HEK293 (cell line): ENCODE data around the gene AARSD1.
A peak's percentile ranks its signal among the peaks of the same experiment; 100 is the strongest.

Experiments used
- CTCF ChIA-PET: fragments of 350-600 bp; formaldehyde crosslinking; extraction: SDS; loops from one replicate; lab custom pipeline; 2021; ENCODE audit warnings: antibody characterized with exemption; lab: Yijun Ruan, JAX
- POLR2A ChIA-PET: fragments of 300-600 bp; formaldehyde crosslinking; extraction: SDS; loops from one replicate; lab custom pipeline; 2020; ENCODE audit warnings: antibody characterized with exemption, inconsistent platforms; lab: Yijun Ruan, JAX
- H3K27ac ChIP-seq: fragments of 200-500 bp; sonication (Bioruptor generic); 2 replicates; pipeline ENCODE4 v1.5.1; 2014; ENCODE audit warnings: low read depth, low read length, control low read depth, inconsistent platforms; ENCODE audit errors: extremely low read depth
- H3K36me3 ChIP-seq, 2 experiments: fragments of 200-500 bp in 1 of 2; sonication (Bioruptor generic) in 1 of 2; 1 replicate in 1 of 2; 2 replicates in 1 of 2; pipeline ENCODE4 v1.5.1; 2014 to 2017; ENCODE audit warnings: inconsistent platforms in 2 of 2, low read length in 2 of 2; ENCODE audit not compliant: control insufficient read depth in 2 of 2, insufficient read depth in 1 of 2
- H3K4me1 ChIP-seq: fragments of 200-500 bp; sonication (Bioruptor generic); 2 replicates; pipeline ENCODE4 v1.5.1; 2014; ENCODE audit warnings: mild to moderate bottlenecking, low read length, inconsistent platforms; ENCODE audit not compliant: control insufficient read depth, insufficient read depth
- H3K4me3 ChIP-seq: 2 replicates; pipeline ENCODE4 v1.5.1; 2011; ENCODE audit warnings: low read depth, mild to moderate bottlenecking, control low read depth, low read length, moderate library complexity
- H3K9me3 ChIP-seq: fragments of 200-500 bp; sonication (Bioruptor generic); 2 replicates; pipeline ENCODE4 v1.5.1; 2014; ENCODE audit warnings: low read depth, low read length, inconsistent platforms; ENCODE audit not compliant: control insufficient read depth, insufficient read depth
- EGR2 ChIP-seq: fragments of 450-650 bp; formaldehyde crosslinking; IDR thresholded peaks from 2 replicates; pipeline ENCODE4 v1.5.1; 2016; ENCODE audit warnings: low read depth, missing biosample characterization, missing genetic modification characterization
- HOXA7 ChIP-seq: sonication (generic); formaldehyde crosslinking; IDR thresholded peaks from 2 replicates; pipeline ENCODE4 v1.8.1; 2022; ENCODE audit warnings: missing genetic modification reagents, borderline replicate concordance
- KLF7 ChIP-seq: fragments of 450-650 bp; formaldehyde crosslinking; IDR thresholded peaks from 2 replicates; pipeline ENCODE4 v1.5.1; 2016; ENCODE audit warnings: missing biosample characterization, missing genetic modification characterization, borderline replicate concordance
- MEIS1 ChIP-seq: sonication (generic); formaldehyde crosslinking; IDR thresholded peaks from 2 replicates; pipeline ENCODE4 v1.8.1; 2022; ENCODE audit warnings: missing genetic modification reagents, mild to moderate bottlenecking, borderline replicate concordance
- YY2 ChIP-seq: fragments of 450-650 bp; formaldehyde crosslinking; IDR thresholded peaks from 2 replicates; pipeline ENCODE4 v1.5.1; 2016; ENCODE audit warnings: missing biosample characterization, missing genetic modification characterization
- ZBTB21 ChIP-seq: fragments of 450-650 bp; formaldehyde crosslinking; IDR thresholded peaks from 2 replicates; pipeline ENCODE4 v1.5.1; 2017; ENCODE audit warnings: missing biosample characterization, missing genetic modification characterization
- ZFHX2 ChIP-seq: fragments of 450-650 bp; formaldehyde crosslinking; conservative IDR thresholded peaks from 2 replicates; pipeline ENCODE4 v1.5.1; 2016; ENCODE audit warnings: missing biosample characterization, missing genetic modification characterization
- ZNF133 ChIP-seq: fragments of 450-650 bp; formaldehyde crosslinking; IDR thresholded peaks from 2 replicates; pipeline ENCODE4 v1.5.1; 2016; ENCODE audit warnings: missing biosample characterization, missing genetic modification characterization
- ZNF155 ChIP-seq: fragments of 450-650 bp; formaldehyde crosslinking; IDR thresholded peaks from 2 replicates; pipeline ENCODE4 v1.5.1; 2016; ENCODE audit warnings: missing biosample characterization, missing genetic modification characterization
- ZNF221 ChIP-seq: fragments of 450-650 bp; formaldehyde crosslinking; IDR thresholded peaks from 2 replicates; pipeline ENCODE4 v1.5.1; 2017; ENCODE audit warnings: missing biosample characterization, missing genetic modification characterization, borderline replicate concordance
- ZNF324 ChIP-seq: fragments of 450-650 bp; formaldehyde crosslinking; IDR thresholded peaks from 2 replicates; pipeline ENCODE4 v1.5.1; 2016; ENCODE audit warnings: missing biosample characterization, missing genetic modification characterization
- ZNF335 ChIP-seq: fragments of 450-650 bp; formaldehyde crosslinking; conservative IDR thresholded peaks from 2 replicates; pipeline ENCODE4 v1.5.1; 2016; ENCODE audit warnings: missing biosample characterization, missing genetic modification characterization
- ZNF558 ChIP-seq: fragments of 450-650 bp; formaldehyde crosslinking; IDR thresholded peaks from 2 replicates; pipeline ENCODE4 v1.5.1; 2016; ENCODE audit warnings: missing biosample characterization, missing genetic modification characterization
- ZNF654 ChIP-seq: fragments of 450-650 bp; formaldehyde crosslinking; IDR thresholded peaks from 2 replicates; pipeline ENCODE4 v1.5.1; 2016; ENCODE audit warnings: low read depth, missing biosample characterization, missing genetic modification characterization
- TF ChIP-seq, protein P1 (sequence below): fragments of 450-650 bp; formaldehyde crosslinking; IDR thresholded peaks from 2 replicates; pipeline ENCODE4; 2016; ENCODE audit warnings: missing biosample characterization, missing genetic modification characterization
- TF ChIP-seq, protein P2 (sequence below): fragments of 450-650 bp; formaldehyde crosslinking; IDR thresholded peaks from 2 replicates; pipeline ENCODE4 v1.5.1; 2016; ENCODE audit warnings: missing biosample characterization, missing genetic modification characterization, low read depth
- TF ChIP-seq, protein P3 (sequence below): fragments of 450-650 bp; formaldehyde crosslinking; IDR thresholded peaks from 2 replicates; pipeline ENCODE4 v1.5.1; 2016; ENCODE audit warnings: missing biosample characterization, missing genetic modification characterization
- TF ChIP-seq, protein P4 (sequence below): fragments of 450-650 bp; IDR thresholded peaks from 2 replicates; pipeline ENCODE4 v1.5.1; 2018; ENCODE audit warnings: missing biosample characterization, mild to moderate bottlenecking, missing genetic modification characterization
- TF ChIP-seq, protein P5 (sequence below): fragments of 450-650 bp; formaldehyde crosslinking; IDR thresholded peaks from 2 replicates; pipeline ENCODE4 v1.5.1; 2016; ENCODE audit warnings: missing biosample characterization, missing genetic modification characterization
- TF ChIP-seq, protein P6 (sequence below): fragments of 450-650 bp; formaldehyde crosslinking; IDR thresholded peaks from 2 replicates; pipeline ENCODE4 v1.5.1; 2017; ENCODE audit warnings: missing biosample characterization, missing genetic modification characterization
- TF ChIP-seq, protein P7 (sequence below): fragments of 450-650 bp; formaldehyde crosslinking; IDR thresholded peaks from 2 replicates; pipeline ENCODE4 v1.5.1; 2016; ENCODE audit warnings: missing biosample characterization, missing genetic modification characterization

Gene AARSD1

DNA sequence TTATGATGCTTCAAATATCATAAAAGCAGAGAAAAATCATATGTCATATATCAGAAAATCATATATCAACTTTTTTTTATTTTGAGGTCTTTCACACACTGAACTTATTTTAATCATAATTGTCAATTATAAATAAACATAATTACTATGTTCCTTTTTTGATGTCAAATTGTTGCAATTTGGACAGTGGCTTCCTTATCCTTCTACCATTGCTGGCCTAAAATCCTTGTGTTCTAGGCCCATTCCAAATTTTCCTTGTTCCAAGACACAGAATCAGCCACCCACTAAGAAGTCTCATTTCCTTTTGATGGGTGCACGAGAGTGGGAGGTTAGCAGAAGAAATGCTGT lies 34.8 kb downstream of the AARSD1 start (continued):
- TF ChIP-seq ZNF221 (tag by site-specific recombination) (no peak), MEIS1 (CRISPR knock-in tag) (no peak), ZFHX2 (no peak), KLF7 (tag by site-specific recombination) (no peak), ZNF324 (tag by site-specific recombination) (no peak)
- TF ChIP-seq, protein P1, sequence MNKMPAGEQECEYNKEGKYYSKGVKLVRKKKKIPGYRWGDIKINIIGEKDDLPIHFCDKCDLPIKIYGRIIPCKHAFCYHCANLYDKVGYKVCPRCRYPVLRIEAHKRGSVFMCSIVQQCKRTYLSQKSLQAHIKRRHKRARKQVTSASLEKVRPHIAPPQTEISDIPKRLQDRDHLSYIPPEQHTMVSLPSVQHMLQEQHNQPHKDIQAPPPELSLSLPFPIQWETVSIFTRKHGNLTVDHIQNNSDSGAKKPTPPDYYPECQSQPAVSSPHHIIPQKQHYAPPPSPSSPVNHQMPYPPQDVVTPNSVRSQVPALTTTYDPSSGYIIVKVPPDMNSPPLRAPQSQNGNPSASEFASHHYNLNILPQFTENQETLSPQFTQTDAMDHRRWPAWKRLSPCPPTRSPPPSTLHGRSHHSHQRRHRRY (tag by site-specific recombination) = no peak

DNA sequence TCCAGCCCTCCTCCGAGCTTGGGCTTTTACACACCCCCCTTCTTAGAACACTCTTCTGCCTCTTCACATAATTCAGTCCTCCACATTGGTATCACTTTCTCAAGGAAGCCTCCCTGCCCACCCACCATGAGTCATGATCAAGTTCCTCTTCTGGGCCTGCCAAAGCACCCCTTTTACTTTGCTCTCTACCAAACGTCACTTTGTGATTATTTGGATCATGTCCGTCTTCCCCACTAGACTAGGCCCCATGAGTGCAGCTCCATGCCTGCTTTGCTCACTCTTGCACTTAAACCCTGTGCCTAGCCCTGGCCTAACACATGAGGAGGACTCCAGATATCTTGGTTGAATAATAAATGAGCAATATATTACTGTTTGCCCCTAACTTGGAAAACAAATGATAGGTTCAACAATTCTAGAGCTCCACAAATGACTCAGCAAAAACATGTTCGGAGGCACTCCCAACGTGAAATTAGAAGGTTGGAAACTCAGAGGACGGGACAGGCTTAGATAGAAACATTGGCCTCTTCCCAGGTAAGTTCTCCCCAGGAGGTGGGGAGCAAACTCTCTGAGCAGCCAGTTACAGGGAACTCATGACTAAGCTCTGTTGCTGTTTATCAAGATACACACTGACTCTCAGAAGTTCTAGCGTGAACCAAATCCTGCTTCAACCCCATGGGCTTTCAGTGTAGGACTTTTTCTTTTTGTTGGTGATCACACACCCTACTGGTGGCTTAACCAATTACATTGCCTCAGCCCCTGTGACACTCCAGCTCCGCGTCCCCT lies 35.3 kb downstream of the AARSD1 start:
- Histone ChIP-seq H3K27ac (peak overlapping the region; percentile 36; the same call in 1 of the 2 replicates), H3K36me3 (no peaks in the 10 kb centered on the region), H3K9me3 (no peaks in the 10 kb centered on the region), H3K4me3 (no peak overlapping the region), H3K4me1 (no peaks in the 10 kb centered on the region)
- CTCF ChIA-PET = interaction anchor here (0.6 to 4.4 kb wide), 22 partner anchors 9 to 389 kb away, joined by 3 to 47 read pairs (median 4); partner anchors contain the start of genes AOC2, BECN1 and PSME3
- TF ChIP-seq ZNF133 (tag by site-specific recombination) (0 out of 2 replicates have a peak, but pooled peaks have one; percentile 9), EGR2 (peak; percentile 34; the same call in 1 of the 2 replicates), ZNF335 (tag by site-specific recombination) (0 out of 2 replicates have a peak, but pooled peaks have one; percentile 5), ZNF654 (tag by site-specific recombination) (peak; percentile 53), ZNF155 (tag by site-specific recombination) (no peak), ZNF558 (tag by site-specific recombination) (no peak)
- TF ChIP-seq, all 188 proteins: peak for 4
- POLR2A ChIA-PET = interaction anchor here (0.8 to 1.5 kb wide), 3 partner anchors 81 to 105 kb away, joined by 3 to 6 read pairs (median 3); partner anchors contain the start of genes AOC2 and BECN1

DNA sequence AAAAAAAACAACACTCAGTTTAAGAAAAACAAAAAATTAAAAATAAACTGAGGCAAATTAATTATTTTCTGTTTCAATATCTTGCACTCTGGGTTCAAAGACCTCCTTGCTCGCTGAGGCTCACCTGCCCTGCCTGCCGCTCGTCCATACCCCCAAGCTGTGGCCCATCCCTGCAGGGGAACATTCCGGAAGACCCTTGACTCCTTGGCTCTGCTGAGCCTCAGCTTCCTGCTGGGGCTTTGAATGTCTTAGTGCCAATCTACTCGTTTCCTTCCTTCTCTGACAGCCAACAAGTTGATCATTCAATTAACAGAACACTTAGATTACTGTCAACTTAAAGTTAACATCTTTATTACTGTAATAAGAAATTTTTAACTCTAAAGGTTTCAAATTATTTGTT lies 39.4 kb downstream of the AARSD1 start:
- Histone ChIP-seq H3K27ac (no peak overlapping the region), H3K36me3 (no peaks in the 10 kb centered on the region), H3K4me3 (no peak overlapping the region), H3K4me1 (peaks cover 3% of the 10 kb centered on the region; the same call in 1 of the 2 replicates), H3K9me3 (no peaks in the 10 kb centered on the region)
- POLR2A ChIA-PET = interaction anchor here (0.6 kb wide), 1 partner anchor 151 kb away, joined by 5 read pairs; the partner anchor contains the start of gene VPS25
- CTCF ChIA-PET = interaction anchor here (0.9 to 1.1 kb wide), 2 partner anchors 14 to 81 kb away, joined by 3 read pairs; no protein-coding TSS in a partner anchor
- TF ChIP-seq HOXA7 (CRISPR knock-in tag) (no peak), ZBTB21 (tag by site-specific recombination) (no peak), YY2 (tag by site-specific recombination) (no peak)
- TF ChIP-seq, protein P2, sequence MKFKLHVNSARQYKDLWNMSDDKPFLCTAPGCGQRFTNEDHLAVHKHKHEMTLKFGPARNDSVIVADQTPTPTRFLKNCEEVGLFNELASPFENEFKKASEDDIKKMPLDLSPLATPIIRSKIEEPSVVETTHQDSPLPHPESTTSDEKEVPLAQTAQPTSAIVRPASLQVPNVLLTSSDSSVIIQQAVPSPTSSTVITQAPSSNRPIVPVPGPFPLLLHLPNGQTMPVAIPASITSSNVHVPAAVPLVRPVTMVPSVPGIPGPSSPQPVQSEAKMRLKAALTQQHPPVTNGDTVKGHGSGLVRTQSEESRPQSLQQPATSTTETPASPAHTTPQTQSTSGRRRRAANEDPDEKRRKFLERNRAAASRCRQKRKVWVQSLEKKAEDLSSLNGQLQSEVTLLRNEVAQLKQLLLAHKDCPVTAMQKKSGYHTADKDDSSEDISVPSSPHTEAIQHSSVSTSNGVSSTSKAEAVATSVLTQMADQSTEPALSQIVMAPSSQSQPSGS (tag by site-specific recombination) = no peak
- TF ChIP-seq, protein P3, sequence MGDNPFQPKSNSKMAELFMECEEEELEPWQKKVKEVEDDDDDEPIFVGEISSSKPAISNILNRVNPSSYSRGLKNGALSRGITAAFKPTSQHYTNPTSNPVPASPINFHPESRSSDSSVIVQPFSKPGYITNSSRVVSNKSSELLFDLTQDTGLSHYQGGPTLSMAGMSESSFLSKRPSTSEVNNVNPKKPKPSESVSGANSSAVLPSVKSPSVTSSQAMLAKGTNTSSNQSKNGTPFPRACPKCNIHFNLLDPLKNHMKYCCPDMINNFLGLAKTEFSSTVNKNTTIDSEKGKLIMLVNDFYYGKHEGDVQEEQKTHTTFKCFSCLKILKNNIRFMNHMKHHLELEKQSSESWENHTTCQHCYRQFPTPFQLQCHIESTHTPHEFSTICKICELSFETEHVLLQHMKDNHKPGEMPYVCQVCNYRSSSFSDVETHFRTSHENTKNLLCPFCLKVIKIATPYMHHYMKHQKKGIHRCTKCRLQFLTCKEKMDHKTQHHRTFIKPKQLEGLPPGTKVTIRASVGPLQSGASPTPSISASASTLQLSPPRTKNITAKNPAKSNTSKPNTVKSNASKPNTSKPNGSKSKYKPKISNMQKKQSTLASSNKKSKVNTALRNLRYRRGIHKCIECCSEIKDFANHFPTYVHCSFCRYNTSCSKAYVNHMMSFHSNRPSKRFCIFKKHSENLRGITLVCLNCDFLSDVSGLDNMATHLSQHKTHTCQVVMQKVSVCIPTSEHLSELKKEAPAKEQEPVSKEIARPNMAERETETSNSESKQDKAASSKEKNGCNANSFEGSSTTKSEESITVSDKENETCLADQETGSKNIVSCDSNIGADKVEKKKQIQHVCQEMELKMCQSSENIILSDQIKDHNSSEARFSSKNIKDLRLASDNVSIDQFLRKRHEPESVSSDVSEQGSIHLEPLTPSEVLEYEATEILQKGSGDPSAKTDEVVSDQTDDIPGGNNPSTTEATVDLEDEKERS (tag by site-specific recombination) = no peak
- TF ChIP-seq, protein P4, sequence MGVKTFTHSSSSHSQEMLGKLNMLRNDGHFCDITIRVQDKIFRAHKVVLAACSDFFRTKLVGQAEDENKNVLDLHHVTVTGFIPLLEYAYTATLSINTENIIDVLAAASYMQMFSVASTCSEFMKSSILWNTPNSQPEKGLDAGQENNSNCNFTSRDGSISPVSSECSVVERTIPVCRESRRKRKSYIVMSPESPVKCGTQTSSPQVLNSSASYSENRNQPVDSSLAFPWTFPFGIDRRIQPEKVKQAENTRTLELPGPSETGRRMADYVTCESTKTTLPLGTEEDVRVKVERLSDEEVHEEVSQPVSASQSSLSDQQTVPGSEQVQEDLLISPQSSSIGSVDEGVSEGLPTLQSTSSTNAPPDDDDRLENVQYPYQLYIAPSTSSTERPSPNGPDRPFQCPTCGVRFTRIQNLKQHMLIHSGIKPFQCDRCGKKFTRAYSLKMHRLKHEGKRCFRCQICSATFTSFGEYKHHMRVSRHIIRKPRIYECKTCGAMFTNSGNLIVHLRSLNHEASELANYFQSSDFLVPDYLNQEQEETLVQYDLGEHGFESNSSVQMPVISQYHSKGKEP (tag by site-specific recombination) = no peak
- TF ChIP-seq, protein P5, sequence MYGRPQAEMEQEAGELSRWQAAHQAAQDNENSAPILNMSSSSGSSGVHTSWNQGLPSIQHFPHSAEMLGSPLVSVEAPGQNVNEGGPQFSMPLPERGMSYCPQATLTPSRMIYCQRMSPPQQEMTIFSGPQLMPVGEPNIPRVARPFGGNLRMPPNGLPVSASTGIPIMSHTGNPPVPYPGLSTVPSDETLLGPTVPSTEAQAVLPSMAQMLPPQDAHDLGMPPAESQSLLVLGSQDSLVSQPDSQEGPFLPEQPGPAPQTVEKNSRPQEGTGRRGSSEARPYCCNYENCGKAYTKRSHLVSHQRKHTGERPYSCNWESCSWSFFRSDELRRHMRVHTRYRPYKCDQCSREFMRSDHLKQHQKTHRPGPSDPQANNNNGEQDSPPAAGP (tag by site-specific recombination) = no peak
- TF ChIP-seq, protein P6, sequence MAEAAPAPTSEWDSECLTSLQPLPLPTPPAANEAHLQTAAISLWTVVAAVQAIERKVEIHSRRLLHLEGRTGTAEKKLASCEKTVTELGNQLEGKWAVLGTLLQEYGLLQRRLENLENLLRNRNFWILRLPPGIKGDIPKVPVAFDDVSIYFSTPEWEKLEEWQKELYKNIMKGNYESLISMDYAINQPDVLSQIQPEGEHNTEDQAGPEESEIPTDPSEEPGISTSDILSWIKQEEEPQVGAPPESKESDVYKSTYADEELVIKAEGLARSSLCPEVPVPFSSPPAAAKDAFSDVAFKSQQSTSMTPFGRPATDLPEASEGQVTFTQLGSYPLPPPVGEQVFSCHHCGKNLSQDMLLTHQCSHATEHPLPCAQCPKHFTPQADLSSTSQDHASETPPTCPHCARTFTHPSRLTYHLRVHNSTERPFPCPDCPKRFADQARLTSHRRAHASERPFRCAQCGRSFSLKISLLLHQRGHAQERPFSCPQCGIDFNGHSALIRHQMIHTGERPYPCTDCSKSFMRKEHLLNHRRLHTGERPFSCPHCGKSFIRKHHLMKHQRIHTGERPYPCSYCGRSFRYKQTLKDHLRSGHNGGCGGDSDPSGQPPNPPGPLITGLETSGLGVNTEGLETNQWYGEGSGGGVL (tag by site-specific recombination) = no peak
- TF ChIP-seq, protein P7, sequence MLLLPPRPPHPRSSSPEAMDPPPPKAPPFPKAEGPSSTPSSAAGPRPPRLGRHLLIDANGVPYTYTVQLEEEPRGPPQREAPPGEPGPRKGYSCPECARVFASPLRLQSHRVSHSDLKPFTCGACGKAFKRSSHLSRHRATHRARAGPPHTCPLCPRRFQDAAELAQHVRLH (tag by site-specific recombination) = no peak
